SK-N-SH (cell line): ENCODE measurements around the gene RABGAP1L.

Experiments used
- ELF1 ChIP-seq: IDR thresholded peaks from 2 replicates; pipeline ENCODE4 v1.4.0; 2012
- FOXJ3 ChIP-seq: sonication (generic); formaldehyde crosslinking; IDR thresholded peaks from 2 replicates; pipeline ENCODE4 v1.5.1; 2020; ENCODE audit warnings: mild to moderate bottlenecking, missing genetic modification reagents
- FOXM1 ChIP-seq: IDR thresholded peaks from 2 replicates; pipeline ENCODE4 v1.4.0; 2012; ENCODE audit warnings: low read depth, mild to moderate bottlenecking
- TF ChIP-seq, protein P1 (sequence below): IDR thresholded peaks from 2 replicates; pipeline ENCODE4; 2012
- TF ChIP-seq, protein P2 (sequence below): fragments of 200-600 bp; sonication (generic); IDR thresholded peaks from 2 replicates; pipeline ENCODE4 v1.6.1; 2017; ENCODE audit warnings: antibody characterized with exemption, mild to moderate bottlenecking, moderate library complexity
- TF ChIP-seq, protein P3 (sequence below): IDR thresholded peaks from 2 replicates; pipeline ENCODE4 v1.6.1; 2012; ENCODE audit warnings: mild to moderate bottlenecking, low read depth, low read length, moderate library complexity
- TF ChIP-seq, protein P4 (sequence below): IDR thresholded peaks from 2 replicates; pipeline ENCODE4 v1.4.0; 2012; ENCODE audit warnings: low read depth

DNA sequence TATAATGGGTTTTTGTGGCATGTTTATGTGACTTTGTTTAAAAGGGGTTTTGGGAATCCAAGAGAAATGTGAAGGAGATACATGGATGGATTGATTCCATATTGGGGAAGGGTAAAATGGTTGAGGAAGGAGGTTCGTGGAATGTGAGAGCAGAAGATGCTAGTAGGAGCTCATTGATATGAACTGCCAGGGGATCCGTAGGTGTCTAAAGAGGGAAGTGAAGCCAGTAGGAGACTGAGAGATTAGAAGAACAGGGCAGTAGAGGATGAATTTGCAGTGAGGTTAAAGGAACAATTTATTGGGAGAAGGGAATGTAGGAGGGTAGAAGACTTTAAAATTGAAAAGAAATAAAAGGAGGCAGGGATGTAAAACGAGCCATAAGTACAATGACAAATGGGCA, 541.0 kb downstream of the RABGAP1L start:
- TF ChIP-seq ELF1 (no peak), FOXJ3 (CRISPR knock-in tag) (no peak), FOXM1 (no peak)
- TF ChIP-seq, protein P1, sequence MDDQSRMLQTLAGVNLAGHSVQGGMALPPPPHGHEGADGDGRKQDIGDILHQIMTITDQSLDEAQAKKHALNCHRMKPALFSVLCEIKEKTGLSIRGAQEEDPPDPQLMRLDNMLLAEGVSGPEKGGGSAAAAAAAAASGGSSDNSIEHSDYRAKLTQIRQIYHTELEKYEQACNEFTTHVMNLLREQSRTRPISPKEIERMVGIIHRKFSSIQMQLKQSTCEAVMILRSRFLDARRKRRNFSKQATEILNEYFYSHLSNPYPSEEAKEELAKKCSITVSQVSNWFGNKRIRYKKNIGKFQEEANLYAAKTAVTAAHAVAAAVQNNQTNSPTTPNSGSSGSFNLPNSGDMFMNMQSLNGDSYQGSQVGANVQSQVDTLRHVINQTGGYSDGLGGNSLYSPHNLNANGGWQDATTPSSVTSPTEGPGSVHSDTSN = no peak
- TF ChIP-seq, protein P2, sequence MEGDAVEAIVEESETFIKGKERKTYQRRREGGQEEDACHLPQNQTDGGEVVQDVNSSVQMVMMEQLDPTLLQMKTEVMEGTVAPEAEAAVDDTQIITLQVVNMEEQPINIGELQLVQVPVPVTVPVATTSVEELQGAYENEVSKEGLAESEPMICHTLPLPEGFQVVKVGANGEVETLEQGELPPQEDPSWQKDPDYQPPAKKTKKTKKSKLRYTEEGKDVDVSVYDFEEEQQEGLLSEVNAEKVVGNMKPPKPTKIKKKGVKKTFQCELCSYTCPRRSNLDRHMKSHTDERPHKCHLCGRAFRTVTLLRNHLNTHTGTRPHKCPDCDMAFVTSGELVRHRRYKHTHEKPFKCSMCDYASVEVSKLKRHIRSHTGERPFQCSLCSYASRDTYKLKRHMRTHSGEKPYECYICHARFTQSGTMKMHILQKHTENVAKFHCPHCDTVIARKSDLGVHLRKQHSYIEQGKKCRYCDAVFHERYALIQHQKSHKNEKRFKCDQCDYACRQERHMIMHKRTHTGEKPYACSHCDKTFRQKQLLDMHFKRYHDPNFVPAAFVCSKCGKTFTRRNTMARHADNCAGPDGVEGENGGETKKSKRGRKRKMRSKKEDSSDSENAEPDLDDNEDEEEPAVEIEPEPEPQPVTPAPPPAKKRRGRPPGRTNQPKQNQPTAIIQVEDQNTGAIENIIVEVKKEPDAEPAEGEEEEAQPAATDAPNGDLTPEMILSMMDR = no peak
- TF ChIP-seq, protein P3, sequence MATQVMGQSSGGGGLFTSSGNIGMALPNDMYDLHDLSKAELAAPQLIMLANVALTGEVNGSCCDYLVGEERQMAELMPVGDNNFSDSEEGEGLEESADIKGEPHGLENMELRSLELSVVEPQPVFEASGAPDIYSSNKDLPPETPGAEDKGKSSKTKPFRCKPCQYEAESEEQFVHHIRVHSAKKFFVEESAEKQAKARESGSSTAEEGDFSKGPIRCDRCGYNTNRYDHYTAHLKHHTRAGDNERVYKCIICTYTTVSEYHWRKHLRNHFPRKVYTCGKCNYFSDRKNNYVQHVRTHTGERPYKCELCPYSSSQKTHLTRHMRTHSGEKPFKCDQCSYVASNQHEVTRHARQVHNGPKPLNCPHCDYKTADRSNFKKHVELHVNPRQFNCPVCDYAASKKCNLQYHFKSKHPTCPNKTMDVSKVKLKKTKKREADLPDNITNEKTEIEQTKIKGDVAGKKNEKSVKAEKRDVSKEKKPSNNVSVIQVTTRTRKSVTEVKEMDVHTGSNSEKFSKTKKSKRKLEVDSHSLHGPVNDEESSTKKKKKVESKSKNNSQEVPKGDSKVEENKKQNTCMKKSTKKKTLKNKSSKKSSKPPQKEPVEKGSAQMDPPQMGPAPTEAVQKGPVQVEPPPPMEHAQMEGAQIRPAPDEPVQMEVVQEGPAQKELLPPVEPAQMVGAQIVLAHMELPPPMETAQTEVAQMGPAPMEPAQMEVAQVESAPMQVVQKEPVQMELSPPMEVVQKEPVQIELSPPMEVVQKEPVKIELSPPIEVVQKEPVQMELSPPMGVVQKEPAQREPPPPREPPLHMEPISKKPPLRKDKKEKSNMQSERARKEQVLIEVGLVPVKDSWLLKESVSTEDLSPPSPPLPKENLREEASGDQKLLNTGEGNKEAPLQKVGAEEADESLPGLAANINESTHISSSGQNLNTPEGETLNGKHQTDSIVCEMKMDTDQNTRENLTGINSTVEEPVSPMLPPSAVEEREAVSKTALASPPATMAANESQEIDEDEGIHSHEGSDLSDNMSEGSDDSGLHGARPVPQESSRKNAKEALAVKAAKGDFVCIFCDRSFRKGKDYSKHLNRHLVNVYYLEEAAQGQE = no peak
- TF ChIP-seq, protein P4, sequence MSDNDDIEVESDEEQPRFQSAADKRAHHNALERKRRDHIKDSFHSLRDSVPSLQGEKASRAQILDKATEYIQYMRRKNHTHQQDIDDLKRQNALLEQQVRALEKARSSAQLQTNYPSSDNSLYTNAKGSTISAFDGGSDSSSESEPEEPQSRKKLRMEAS = no peak
